Measurements from ENCODE around the gene DAND5.

The DAND5 gene

GRCh38 chr19:12994701-12995595, 25.6 kb downstream of the DAND5 start, which contains the start of gene NFIX:
Gene NFIX, plus strand, starts transcription at chr19:12995475. Its CDS starts 363 bp downstream, at chr19:12995838.
- peak; percentile 44 for DNase-seq (ENCODE audit: low read depth)

GRCh38 chr19:12995596-12996405, 26.4 kb downstream of the DAND5 start:
- no peak for DNase-seq (ENCODE audit: low read depth)

- DNase-seq (ENCODE audit: low read depth), result no peak
Observed at GRCh38 chr19:12996406-12997094, 27.2 kb downstream of the DAND5 start.

GRCh38 chr19:12997179-12997966, 28.0 kb downstream of the DAND5 start:
- no peak for DNase-seq (ENCODE audit: low read depth)

GRCh38 chr19:12997967-12998940, 28.9 kb downstream of the DAND5 start:
- no peak for DNase-seq (ENCODE audit: low read depth)

GRCh38 chr19:13001166-13001501, 31.8 kb downstream of the DAND5 start:
- no peak for DNase-seq (ENCODE audit: low read depth)

- DNase-seq (ENCODE audit: low read depth), result no peak
Observed at GRCh38 chr19:13001502-13002165, 32.3 kb downstream of the DAND5 start.

- no peak for DNase-seq (ENCODE audit: low read depth)
Observed at GRCh38 chr19:13002166-13002898, 33.0 kb downstream of the DAND5 start.

GRCh38 chr19:13003081-13003480, 33.7 kb downstream of the DAND5 start:
- DNase-seq (ENCODE audit: low read depth), result no peak

GRCh38 chr19:13004273-13004672, 34.9 kb downstream of the DAND5 start:
- no peak for DNase-seq (ENCODE audit: low read depth)

GRCh38 chr19:13005253-13005652, 35.9 kb downstream of the DAND5 start:
- no peak for DNase-seq (ENCODE audit: low read depth)

GRCh38 chr19:13005861-13006370, 36.5 kb downstream of the DAND5 start:
- DNase-seq (ENCODE audit: low read depth), result no peak

- no peak for DNase-seq (ENCODE audit: low read depth)
Observed at GRCh38 chr19:13006431-13007281, 37.3 kb downstream of the DAND5 start.

GRCh38 chr19:13007292-13008045, 38.1 kb downstream of the DAND5 start:
- no peak for DNase-seq (ENCODE audit: low read depth)

GRCh38 chr19:13008926-13009787, 39.8 kb downstream of the DAND5 start:
- no peak for DNase-seq (ENCODE audit: low read depth)

Measured in activated T-cell treated with anti-CD3 and anti-CD28 coated beads for 48 hours (primary cell).